HG02763 (cell line): Measurements from ENCODE around the gene SLC30A9.

Experiments used
- ATAC-seq: cut with Tn5 transposase; IDR thresholded peaks from one replicate; pipeline ENCODE4 v1.9.1; 2021; ENCODE audit warnings: mild to moderate bottlenecking, moderate library complexity; ENCODE audit not compliant: unreplicated experiment

The SLC30A9 gene

DNA sequence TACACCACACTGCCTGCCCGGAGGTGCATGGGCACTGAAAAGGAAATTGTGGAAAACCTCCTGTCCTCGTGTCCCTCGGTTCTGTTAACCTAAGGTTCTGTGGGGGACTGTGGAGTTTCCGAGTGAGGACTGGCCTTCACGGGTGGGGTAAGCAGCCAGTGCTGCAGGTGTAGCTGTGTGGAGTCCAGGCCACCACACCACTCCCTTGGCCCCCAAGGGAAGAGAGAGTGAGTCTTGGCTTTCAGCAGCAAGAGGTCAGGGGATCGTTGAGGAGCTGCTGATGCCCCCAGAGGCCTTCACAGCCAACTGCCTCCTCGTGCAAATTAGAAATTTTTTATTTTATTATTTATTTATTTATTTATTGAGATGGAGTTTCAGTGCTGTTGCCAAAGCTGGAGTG, 141.8 kb downstream of the SLC30A9 start:
- no peak for ATAC-seq

DNA sequence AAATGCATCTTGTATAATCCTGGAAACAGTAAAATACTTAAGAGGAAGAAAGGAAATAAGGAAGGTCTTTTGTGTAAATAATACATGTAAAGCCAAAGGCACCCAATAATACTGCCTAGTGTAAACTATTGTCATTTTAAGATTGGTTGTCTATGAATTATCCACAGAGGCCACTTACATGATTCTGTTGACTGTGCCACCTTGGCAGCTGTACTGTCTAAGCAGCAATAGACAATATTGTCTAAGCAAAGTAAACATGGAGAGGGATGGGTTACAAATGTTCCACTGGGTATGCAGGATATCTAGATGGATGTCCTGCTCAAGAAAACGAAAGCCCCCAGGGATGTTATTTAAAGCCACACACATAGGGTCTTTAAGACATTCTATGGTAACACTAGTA, 142.7 kb downstream of the SLC30A9 start:
- no peak for ATAC-seq

GRCh38 chr4:42136371-42136770, 146.0 kb downstream of the SLC30A9 start:
- ATAC-seq: no peak
